Breast epithelium (tissue), 3 donors: Measurements from ENCODE around the gene ABCC12.

Experiments used
- CTCF ChIP-seq, 3 donors: fragments of 450-650 bp; IDR thresholded peaks; one replicate each; pipeline ENCODE4 v1.5.1; 2016 to 2017; ENCODE audit warnings: antibody characterized with exemption in 3 of 3, mild to moderate bottlenecking in 3 of 3, moderate library complexity in 3 of 3
- POLR2A ChIP-seq: fragments of 450-650 bp; IDR thresholded peaks from one replicate; pipeline ENCODE4 v1.6.1; 2016; ENCODE audit warnings: antibody characterized with exemption, mild to moderate bottlenecking, moderate library complexity

DNA sequence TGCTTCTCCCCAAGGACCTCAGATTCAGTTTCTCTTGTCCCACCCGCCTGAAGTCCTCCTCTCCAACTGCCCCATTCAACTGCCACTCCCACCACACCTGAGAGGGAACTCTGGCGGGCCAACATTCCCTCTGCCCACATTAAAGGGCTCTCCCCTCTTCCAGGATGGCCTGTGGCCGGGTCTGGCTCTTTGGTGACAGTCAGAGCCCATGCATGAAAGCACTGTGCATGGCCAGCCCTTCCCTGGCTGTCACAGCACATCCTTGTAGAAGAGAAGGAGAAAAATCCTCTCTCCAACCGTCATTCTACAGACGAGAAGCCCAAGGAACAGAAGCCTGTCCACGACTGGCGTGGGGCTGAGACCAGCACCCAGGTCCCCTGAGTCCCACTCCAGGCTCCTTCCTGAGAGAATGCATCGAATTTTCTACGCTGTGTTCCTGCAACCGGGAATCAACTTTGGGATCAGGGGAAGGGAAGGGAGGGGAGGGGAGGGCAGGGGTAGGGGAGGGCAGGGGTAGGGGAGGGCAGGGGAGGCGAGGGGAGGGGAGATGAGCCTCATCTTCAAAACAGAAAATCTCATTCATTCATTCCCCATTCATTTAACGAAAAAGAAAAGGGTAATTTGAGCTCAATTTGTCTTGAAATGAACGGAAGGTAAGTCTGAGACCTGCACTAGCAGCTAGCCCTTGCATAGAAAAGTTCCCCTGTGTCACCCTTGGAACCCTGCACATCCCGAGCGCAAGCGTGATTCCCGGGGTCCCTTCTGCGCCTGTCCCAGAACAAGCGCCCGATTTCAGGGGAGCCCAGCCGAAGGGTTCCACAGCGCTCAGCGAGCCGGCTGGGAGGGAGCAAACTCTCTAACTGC, at the start of gene ABCC12:
- TF ChIP-seq CTCF (IDR thresholded peaks at IDR 0.05), result no peak
- no peak for TF ChIP-seq POLR2A
